Ramos (cell line): ENCODE data around the gene ENOX1.

Source experiments
- in situ Hi-C: fragments of 300-500 bp; cut with MboI; formaldehyde crosslinking; loops from one replicate; pipeline ENCODE4 v1.14.3; 2022; ENCODE audit warnings: low sequenced_read_pairs; ENCODE audit not compliant: unreplicated experiment

The ENOX1 gene

DNA sequence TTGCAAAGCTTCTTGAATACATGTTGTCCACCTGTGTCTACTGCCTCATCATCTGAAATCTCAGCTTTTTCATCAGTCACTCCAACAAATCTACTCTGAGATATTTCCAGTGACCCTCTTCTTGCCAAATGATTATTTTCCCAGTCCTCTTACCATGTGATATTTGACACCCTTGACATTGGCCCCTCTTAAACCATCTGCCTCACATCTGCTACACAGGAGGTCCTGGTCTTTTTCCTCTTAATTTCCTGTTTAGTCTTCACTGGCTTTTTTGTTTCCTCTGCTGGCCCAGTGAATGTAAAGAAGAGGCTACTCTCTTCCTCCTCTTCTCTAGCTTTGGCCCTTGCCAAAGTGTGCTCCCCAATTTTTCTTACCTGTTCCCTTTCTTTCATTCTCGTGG lies 544.7 kb downstream of the ENOX1 start:
- in situ Hi-C loops, result no loop called here

GRCh38 chr13:43240278-43240677 lies 546.5 kb downstream of the ENOX1 start:
- in situ Hi-C loops, result no loop called here

DNA sequence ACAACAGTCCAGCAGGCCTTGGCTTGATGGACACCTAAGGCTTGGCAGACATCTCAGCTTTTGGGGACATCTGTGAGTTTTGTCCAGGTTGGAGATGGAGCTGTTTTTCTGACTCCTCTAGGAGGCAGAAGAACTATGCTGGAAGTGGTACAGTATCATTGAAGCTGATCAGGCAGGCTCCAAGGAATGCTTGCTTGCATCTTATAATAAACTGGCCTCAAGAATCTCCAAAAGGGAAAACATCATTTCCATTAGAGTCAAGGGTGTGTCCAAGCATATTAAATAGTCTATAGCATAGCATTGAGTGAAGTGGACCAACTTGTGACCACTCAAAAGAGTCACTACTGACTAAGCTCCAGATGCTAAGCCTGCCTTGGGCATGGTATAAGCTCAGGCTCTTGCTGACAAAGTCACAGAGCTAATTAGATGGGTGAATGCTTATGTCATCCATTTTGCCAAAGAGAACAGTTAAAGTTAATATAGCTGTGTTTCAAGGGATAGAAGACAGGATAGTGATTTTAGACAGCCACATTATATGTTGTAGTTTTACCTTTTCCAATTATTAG lies 547.4 kb downstream of the ENOX1 start:
- in situ Hi-C loops, result no loop called here

DNA sequence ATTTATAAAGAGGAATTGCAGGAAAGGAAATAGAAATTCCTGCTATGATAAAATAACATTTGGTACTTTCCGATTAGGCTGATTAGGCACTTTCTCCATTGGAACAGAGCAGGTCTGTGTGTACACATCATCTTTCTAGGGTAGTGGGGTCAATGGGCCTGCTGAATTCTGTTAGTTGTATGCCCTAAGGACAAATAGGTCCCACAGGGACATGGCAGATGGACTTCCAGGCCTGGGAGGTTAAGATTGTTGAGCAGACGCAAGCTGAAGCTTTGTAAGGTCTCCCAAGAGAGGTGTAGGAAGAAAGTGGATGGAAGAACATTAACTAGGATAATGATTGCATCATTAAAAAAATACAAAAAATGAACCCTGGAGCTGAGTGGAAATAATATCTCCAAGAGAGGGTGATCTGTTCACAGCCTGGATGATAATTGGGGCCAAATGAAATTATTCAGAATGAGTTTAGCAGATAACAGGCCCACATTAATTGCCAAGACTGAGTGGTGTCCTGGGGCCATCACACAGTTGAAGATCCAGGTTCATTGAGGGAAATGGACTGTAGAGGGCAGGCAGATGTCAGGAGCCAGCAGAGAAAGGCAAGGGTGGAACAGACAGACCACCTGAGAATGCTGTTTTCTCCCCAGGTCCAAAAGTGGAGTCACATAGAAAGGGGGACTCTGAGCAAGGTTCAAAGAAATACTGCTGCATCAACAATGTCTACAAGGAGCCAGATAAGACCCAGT lies 548.3 kb downstream of the ENOX1 start:
- in situ Hi-C loops, result no loop called here

DNA sequence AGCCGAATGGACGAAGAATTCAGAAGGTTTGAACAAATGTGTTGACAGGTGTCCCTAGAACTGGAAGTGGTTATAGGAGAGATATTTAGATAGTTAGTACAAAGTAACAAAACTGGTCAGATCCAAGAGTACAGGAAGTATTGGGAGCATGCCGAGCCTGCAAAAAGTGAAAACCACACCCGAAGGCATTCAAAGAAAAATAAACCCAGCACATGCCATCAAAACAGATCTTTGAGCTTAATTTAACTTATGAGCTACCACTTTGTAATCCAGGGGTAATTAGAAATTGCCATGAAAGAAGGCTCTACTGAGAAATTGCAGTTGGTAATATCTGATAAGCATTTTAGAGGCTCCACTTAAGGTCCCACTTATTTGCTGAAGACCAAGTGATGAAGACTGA lies 549.2 kb downstream of the ENOX1 start:
- in situ Hi-C loops, result no loop called here

DNA sequence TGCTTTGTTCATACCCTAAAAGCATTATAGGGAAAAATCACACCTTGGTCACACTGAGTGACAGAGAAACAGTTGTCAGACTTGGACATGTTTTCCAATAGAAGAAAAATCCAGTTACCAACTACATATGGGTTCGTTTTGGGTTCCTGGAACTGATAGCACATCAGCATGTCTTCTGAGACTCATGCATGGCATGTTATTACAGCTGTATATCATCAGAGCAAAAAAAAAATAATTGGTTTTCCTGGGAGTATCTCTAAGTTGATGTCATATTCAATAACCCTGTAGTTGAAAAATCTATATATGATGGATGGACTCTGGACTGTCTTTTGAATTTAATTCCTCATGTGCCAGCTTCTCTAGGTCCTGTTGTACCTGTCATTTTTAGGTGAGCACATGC lies 551.7 kb downstream of the ENOX1 start:
- in situ Hi-C loops, result no loop called here

- in situ Hi-C loops, result no loop called here
These were observed 553.9 kb downstream of the ENOX1 start for GRCh38 chr13:43232873-43233265.

DNA sequence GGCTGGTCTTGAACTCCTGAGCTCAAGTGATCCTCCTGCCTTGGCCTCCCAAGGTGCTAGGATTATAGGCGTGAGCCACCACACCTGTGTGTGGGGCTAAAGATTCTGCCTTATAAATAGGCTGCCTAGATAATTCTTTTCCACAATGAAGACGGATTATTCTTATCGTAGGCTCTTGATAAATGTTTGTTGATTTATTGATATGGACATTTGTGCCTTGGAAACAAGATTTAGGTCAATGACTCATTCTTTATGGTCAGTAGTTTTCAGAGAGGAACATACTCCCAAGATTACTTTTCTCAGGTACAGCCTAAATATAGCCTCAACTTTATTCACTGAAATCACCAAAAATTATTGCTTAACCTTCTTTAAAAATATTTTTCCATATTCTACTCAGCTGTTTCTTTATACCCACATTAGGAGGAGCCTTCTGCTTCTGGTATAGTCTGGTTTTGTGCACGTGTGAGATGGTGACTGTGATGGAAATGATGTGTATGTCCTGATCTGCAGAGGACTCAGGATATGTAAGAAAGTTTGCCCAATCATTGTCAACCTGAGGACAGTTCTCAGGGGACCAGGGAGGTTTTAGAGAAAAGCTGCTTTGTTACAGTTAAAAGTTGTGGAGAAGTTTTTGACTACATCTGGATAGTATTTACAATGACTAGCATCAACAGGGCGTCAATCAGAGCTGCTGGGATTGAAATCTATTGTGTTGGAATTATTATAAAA lies 554.5 kb downstream of the ENOX1 start:
- in situ Hi-C loops, result no loop called here

- in situ Hi-C loops, result no loop called here
These were observed 555.8 kb downstream of the ENOX1 start for GRCh38 chr13:43230989-43231388.

DNA sequence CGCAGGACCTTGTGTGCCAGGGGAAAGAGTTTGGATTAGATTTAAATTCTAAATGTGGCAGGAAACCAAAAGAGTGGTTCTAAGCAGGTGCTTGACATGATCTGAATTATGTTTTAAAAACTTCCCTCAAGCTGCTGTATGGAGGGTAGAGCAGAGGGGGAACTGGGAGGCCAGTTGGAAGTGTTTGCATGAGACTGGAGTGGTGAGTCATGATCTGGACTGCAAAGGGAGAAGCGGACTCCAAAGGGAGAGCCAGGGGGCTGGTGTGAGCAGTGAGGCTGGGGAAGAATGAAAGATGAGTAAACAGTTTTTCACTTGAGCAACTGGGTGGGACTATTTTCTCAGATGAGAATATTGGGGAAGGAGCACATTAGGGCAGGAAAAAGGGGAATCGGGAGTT lies 557.3 kb downstream of the ENOX1 start:
- in situ Hi-C loops, result no loop called here

DNA sequence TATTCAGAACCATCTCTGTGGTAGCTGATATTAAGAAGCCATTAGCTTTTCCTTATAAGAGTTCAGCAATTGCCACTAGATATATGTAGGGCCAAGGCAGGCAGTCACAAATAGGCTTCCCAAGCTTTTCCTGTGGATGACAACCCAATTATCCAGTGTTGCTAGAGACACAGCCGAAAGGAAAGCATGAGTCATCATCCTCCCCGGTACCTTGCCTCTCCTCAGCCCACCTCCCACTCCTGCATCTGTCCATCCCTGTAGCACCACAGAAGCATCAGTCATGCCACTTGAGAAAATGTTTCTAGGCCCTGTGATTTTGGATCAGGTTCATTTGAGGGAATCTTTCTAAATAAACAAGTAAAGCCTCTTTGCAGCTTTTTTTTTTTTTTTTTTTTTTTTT lies 559.1 kb downstream of the ENOX1 start:
- in situ Hi-C loops, result no loop called here

- in situ Hi-C loops, result no loop called here
These were observed 563.6 kb downstream of the ENOX1 start for GRCh38 chr13:43223216-43223615.

- in situ Hi-C loops, result no loop called here
These were observed 564.7 kb downstream of the ENOX1 start for GRCh38 chr13:43222086-43222485.

DNA sequence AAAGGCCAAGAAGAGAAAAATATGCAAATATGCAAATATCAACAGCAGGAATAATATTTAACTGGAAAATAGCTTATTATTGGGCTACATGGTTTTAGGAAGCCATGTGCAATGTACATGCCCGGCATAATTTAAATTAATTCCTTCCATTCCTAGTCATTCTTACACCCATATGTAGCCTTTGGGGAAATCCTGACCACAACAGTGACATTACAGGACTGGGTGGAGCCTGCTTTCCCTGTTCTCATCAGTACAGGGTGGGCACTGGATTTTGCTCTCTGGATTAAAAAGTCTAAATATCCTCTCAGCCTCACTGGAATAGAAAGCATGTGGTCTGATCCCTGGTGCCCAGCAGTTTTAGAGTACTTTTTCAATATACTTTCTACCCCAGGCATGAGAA lies 565.2 kb downstream of the ENOX1 start:
- in situ Hi-C loops, result no loop called here

DNA sequence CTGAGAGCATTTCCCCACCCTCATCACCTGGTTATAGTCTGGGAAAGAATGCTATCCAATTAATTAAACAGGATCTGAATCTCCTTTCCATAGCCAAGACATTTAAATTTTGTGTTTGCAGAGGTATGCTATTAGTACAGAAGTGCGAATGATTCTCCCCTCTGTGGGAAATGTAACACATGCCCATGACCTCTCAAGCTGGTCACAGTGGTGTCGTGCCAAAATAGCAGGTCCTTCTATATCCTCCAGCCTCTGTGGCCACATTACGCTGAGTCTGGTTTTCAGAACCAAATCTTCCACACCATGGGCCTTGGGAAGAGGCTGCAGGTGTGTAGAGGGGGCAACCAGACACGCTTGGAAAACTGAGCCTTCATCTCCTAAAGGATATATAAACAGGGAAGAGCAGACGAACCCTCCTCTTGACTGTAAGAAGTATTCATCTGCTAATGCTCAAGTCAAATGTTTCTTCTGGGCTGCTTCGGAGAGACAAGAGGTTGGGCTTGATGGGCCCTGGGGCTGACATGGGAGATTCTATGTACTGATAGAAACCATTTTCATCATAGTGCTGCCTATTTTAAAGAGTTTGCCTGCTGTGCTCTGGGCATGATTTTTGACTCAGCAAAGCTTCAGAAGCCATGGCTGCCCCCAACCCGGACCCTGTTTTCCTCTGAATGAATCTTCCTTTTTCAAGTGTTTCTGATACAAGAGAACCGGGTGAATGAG lies 565.7 kb downstream of the ENOX1 start:
- in situ Hi-C loops, result no loop called here

DNA sequence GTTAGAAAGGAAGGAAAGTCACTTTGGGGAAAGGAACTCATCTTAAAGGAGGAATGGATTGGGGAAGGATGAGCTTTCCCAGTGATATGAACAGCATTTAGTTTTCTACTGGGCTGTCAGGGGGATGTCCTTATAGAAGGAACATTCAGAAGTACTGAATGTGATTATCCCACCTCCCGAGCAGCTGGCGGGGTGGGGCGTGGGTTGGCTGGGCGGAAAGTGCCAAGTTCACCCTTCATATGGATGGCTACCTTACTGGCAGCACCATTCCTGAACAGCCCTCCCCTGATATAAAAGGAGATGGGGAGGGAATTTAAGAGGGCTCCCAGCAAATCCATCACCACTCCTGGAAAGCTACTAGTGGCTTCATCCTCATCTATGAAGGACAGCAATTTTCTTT lies 572.6 kb downstream of the ENOX1 start:
- in situ Hi-C loops, result no loop called here

GRCh38 chr13:43206838-43207237 lies 579.9 kb downstream of the ENOX1 start:
- in situ Hi-C loops, result no loop called here

GRCh38 chr13:43205416-43205815 lies 581.4 kb downstream of the ENOX1 start:
- in situ Hi-C loops, result no loop called here

GRCh38 chr13:43204591-43204990 lies 582.2 kb downstream of the ENOX1 start:
- in situ Hi-C loops, result no loop called here

DNA sequence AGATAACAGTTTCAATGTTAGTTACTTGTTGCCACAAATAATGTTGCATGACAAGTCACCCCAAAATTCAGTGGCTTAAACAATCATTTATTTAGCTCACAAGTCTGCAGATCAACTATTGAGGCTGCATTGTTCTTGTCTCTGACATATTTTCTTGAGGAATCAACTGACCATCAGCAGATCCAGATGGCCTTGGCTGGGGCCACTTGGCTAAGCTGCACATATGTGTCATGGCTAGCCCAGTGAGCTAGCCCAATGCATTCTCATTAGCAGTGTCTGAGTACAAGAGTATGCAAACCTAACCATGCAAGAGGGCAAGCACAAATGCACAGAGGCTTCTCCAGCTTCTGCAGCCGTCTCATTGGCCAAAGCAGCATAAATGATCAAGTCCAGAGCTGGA lies 583.0 kb downstream of the ENOX1 start:
- in situ Hi-C loops, result no loop called here

GRCh38 chr13:43200736-43201135 lies 586.0 kb downstream of the ENOX1 start:
- in situ Hi-C loops, result no loop called here
